SK-N-SH treated with all-trans-retinoic acid at 6 μM for 48 hours (cell line): Measurements from ENCODE around the gene GRK5.

Experiments used
- ATAC-seq: fragments of 200-7000 bp; cut with Tn5 transposase; 3 replicates; pipeline ENCODE4 v1.9.1; 2020; ENCODE audit warnings: mild to moderate bottlenecking, moderate library complexity
- ARNTL ChIP-seq: fragments of 450-650 bp; formaldehyde crosslinking; IDR thresholded peaks from 2 replicates; pipeline ENCODE4 v1.5.0; 2020; ENCODE audit warnings: low read depth, mild to moderate bottlenecking, moderate library complexity, borderline replicate concordance
- BACH2 ChIP-seq: fragments of 250-450 bp; sonication (Bioruptor Pico); IDR thresholded peaks from 2 replicates; pipeline ENCODE4 v1.9.0; 2021; ENCODE audit warnings: mild to moderate bottlenecking, borderline replicate concordance
- CREB5 ChIP-seq: fragments of 250-450 bp; sonication (Bioruptor Pico); IDR thresholded peaks from 2 replicates; pipeline ENCODE4 v1.5.1; 2020; ENCODE audit warnings: low read depth, mild to moderate bottlenecking, moderate library complexity
- CSDC2 ChIP-seq: fragments of 250-450 bp; sonication (Bioruptor Pico); IDR thresholded peaks from 2 replicates; pipeline ENCODE4 v1.5.0; 2020; ENCODE audit warnings: mild to moderate bottlenecking, moderate library complexity
- CSRNP3 ChIP-seq: fragments of 250-450 bp; sonication (Bioruptor Pico); IDR thresholded peaks from 2 replicates; pipeline ENCODE4 v1.5.1; 2021; ENCODE audit warnings: mild to moderate bottlenecking, moderate library complexity
- ESRRG ChIP-seq: fragments of 250-450 bp; sonication (Bioruptor Pico); IDR thresholded peaks from 2 replicates; pipeline ENCODE4 v1.6.1; 2021; ENCODE audit warnings: mild to moderate bottlenecking
- GLIS3 ChIP-seq: fragments of 250-450 bp; sonication (Bioruptor Pico); IDR thresholded peaks from 2 replicates; pipeline ENCODE4 v1.5.0; 2020; ENCODE audit warnings: mild to moderate bottlenecking, moderate library complexity
- OSR1 ChIP-seq: fragments of 250-450 bp; sonication (Bioruptor Pico); IDR thresholded peaks from 2 replicates; pipeline ENCODE4 v1.8.0; 2022; ENCODE audit warnings: moderate library complexity, mild to moderate bottlenecking, inconsistent platforms
- POU6F1 ChIP-seq: fragments of 250-450 bp; sonication (Bioruptor Pico); IDR thresholded peaks from 2 replicates; pipeline ENCODE4 v1.8.0; 2021; ENCODE audit warnings: low read depth, mild to moderate bottlenecking, moderate library complexity, borderline replicate concordance
- PPARA ChIP-seq: fragments of 250-450 bp; sonication (Bioruptor Pico); IDR thresholded peaks from 2 replicates; pipeline ENCODE4 v1.5.0; 2020; ENCODE audit warnings: mild to moderate bottlenecking, borderline replicate concordance
- RARB ChIP-seq: fragments of 250-450 bp; sonication (Bioruptor Pico); IDR thresholded peaks from 2 replicates; pipeline ENCODE4 v1.8.0; 2021; ENCODE audit warnings: mild to moderate bottlenecking, moderate library complexity
- SNAI2 ChIP-seq: fragments of 250-450 bp; sonication (Bioruptor Pico); IDR thresholded peaks from 2 replicates; pipeline ENCODE4 v1.5.0; 2020; ENCODE audit warnings: mild to moderate bottlenecking, moderate library complexity
- TCF4 ChIP-seq: fragments of 250-450 bp; sonication (Bioruptor Pico); IDR thresholded peaks from 2 replicates; pipeline ENCODE4 v1.8.0; 2021; ENCODE audit warnings: mild to moderate bottlenecking, moderate library complexity, borderline replicate concordance
- TOX ChIP-seq: fragments of 250-450 bp; sonication (Bioruptor Pico); IDR thresholded peaks from 2 replicates; pipeline ENCODE4 v1.8.0; 2021; ENCODE audit warnings: mild to moderate bottlenecking, moderate library complexity, borderline replicate concordance
- TSHZ2 ChIP-seq: fragments of 250-450 bp; sonication (Bioruptor Pico); IDR thresholded peaks from 2 replicates; pipeline ENCODE4 v1.5.0; 2020; ENCODE audit warnings: mild to moderate bottlenecking, moderate library complexity
- ZC3H10 ChIP-seq: fragments of 250-450 bp; sonication (Bioruptor Pico); IDR thresholded peaks from 2 replicates; pipeline ENCODE4 v1.5.1; 2021; ENCODE audit warnings: mild to moderate bottlenecking, moderate library complexity
- ZFP30 ChIP-seq: fragments of 450-650 bp; formaldehyde crosslinking; IDR thresholded peaks from 2 replicates; pipeline ENCODE4 v1.5.0; 2022; ENCODE audit warnings: mild to moderate bottlenecking, moderate library complexity
- ZNF565 ChIP-seq: fragments of 450-650 bp; formaldehyde crosslinking; conservative IDR thresholded peaks from 2 replicates; pipeline ENCODE4 v1.5.0; 2020; ENCODE audit warnings: low read depth, mild to moderate bottlenecking, moderate library complexity
- ZNF70 ChIP-seq: fragments of 450-650 bp; formaldehyde crosslinking; IDR thresholded peaks from 2 replicates; pipeline ENCODE4 v1.5.0; 2020; ENCODE audit warnings: mild to moderate bottlenecking, moderate library complexity
- ZNF8 ChIP-seq: fragments of 450-650 bp; formaldehyde crosslinking; IDR thresholded peaks from 2 replicates; pipeline ENCODE4 v1.5.0; 2020; ENCODE audit warnings: mild to moderate bottlenecking, moderate library complexity
- TF ChIP-seq, protein P1 (sequence below): fragments of 250-450 bp; sonication (Bioruptor Pico); IDR thresholded peaks from 2 replicates; pipeline ENCODE4 v1.8.0; 2020; ENCODE audit warnings: mild to moderate bottlenecking, moderate library complexity, borderline replicate concordance

The GRK5 gene

DNA sequence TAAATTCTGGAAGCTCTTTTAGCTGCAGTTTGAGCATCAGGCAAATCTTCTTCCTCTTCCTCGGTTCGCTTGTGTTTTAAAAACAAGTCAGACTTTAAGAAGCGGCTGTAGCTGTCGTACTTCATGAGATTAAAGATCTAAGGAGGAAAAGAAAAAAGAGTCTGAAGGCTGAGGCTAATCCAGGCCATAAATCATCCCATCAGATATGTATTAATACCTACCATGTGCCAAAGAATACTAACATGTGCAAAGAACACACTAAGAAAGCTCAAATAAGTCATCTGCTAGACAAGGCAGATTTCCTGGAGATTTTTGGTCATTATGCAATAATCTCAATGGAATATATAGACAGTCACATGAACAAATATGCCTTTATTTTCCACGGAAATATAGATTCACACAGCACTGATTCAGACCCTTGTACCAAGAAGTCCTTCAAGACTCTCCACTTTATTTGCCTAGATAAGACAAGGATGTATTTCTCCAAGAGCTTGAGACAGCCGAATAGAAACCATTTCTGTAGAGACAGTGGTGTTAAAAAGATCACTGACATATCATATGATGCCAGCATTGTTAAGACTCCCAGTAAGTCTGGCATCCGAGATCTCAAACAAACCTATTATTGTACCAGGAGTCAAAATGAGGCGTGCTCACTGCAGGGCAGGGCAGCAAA lies 292.9 kb downstream of the GRK5 start:
- no peak for ATAC-seq
- TF ChIP-seq POU6F1, result no peak

GRCh38 chr10:119500821-119501220 lies 293.4 kb downstream of the GRK5 start:
- TF ChIP-seq OSR1 (CRISPR knock-in tag) (no peak), TCF4 (CRISPR knock-in tag) (no peak), SNAI2 (CRISPR knock-in tag) (no peak), ARNTL (CRISPR knock-in tag) (no peak), GLIS3 (no peak), ESRRG (CRISPR knock-in tag) (no peak), BACH2 (CRISPR knock-in tag) (no peak), TOX (CRISPR knock-in tag) (no peak), ZNF565 (CRISPR knock-in tag) (no peak), CSDC2 (no peak), ZNF8 (CRISPR knock-in tag) (no peak), ZNF70 (CRISPR knock-in tag) (no peak), TSHZ2 (CRISPR knock-in tag) (no peak), PPARA (no peak), CREB5 (no peak), ZC3H10 (CRISPR knock-in tag) (no peak), CSRNP3 (CRISPR knock-in tag) (no peak), POU6F1 (no peak), RARB (no peak)
- TF ChIP-seq, protein P1, sequence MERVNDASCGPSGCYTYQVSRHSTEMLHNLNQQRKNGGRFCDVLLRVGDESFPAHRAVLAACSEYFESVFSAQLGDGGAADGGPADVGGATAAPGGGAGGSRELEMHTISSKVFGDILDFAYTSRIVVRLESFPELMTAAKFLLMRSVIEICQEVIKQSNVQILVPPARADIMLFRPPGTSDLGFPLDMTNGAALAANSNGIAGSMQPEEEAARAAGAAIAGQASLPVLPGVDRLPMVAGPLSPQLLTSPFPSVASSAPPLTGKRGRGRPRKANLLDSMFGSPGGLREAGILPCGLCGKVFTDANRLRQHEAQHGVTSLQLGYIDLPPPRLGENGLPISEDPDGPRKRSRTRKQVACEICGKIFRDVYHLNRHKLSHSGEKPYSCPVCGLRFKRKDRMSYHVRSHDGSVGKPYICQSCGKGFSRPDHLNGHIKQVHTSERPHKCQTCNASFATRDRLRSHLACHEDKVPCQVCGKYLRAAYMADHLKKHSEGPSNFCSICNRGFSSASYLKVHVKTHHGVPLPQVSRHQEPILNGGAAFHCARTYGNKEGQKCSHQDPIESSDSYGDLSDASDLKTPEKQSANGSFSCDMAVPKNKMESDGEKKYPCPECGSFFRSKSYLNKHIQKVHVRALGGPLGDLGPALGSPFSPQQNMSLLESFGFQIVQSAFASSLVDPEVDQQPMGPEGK, result no peak
- ATAC-seq, result no peak

GRCh38 chr10:119501690-119502089 lies 294.3 kb downstream of the GRK5 start:
- no peak for ATAC-seq
- TF ChIP-seq CSRNP3 (CRISPR knock-in tag) (no peak), TCF4 (CRISPR knock-in tag) (no peak), ZNF565 (CRISPR knock-in tag) (no peak), ZFP30 (CRISPR knock-in tag) (no peak), POU6F1 (no peak), PPARA (no peak), GLIS3 (no peak), CREB5 (no peak)
